G401 (cell line): ENCODE results near the gene LNPEP. TPM values are rescaled to one million over a fixed set of nuclear protein-coding genes. Genes with fewer than 3 reads are reported as not detected.
"Not testable (repeated sequence)": the region's sequence is repeated elsewhere in the genome, so short reads cannot be mapped to it uniquely, and the experiment has no call there.

Experiments
- DNase-seq: peaks from one replicate; pipeline ENCODE4 v3.0.0-alpha.2; 2015; ENCODE audit warnings: low spot score
- in situ Hi-C: cut with HindIII; loops from 2 replicates; pipeline ENCODE4 v1.10.0; 2016; ENCODE audit warnings: low sequenced_read_pairs, mixed read lengths
- total RNA-seq: library from RNA; depleted of rRNA; stranded (reverse); fragments of >200 nt; shearing (Covaris generic); gene quantifications from 2 replicates; pipeline ENCODE4 v1.2.3, GENCODE V29; 2014; rRNA removed

LNPEP gene
- total RNA-seq, 1 experiment from 2014 or later = 16.6 TPM

- in situ Hi-C loops = no loop called here
Measured at GRCh38 chr5:97077246-97077645, 141.4 kb downstream of the LNPEP start.

GRCh38 chr5:97078958-97079743 is 143.3 kb downstream of the LNPEP start:
- in situ Hi-C loops = no loop called here
- no peak for DNase-seq

More at GRCh38 chr5:97077246-97077645, 141.4 kb downstream of the LNPEP start:
- DNase-seq = no peak

- in situ Hi-C loops, DNase-seq: not testable (repeated sequence)
Measured at GRCh38 chr5:97084782-97085458, 149.0 kb downstream of the LNPEP start.

GRCh38 chr5:97085459-97086181 is 149.7 kb downstream of the LNPEP start:
- no peak for DNase-seq
- in situ Hi-C loops = no loop called here

Other genes starting within 250 kb of the LNPEP start
- 11.5 and 16.1 TPM in 2 replicates for gene ERAP1, start 128.1 kb upstream of the LNPEP start, total RNA-seq
- gene ERAP2, start 59.6 kb upstream of the LNPEP start, total RNA-seq = 0.18 and 0.68 TPM in 2 replicates
- 1.0 and 2.0 TPM in 2 replicates for gene LIX1, start 206.5 kb downstream of the LNPEP start, total RNA-seq
- 20.4 and 34.6 TPM in 2 replicates for gene RIOK2, start 247.2 kb downstream of the LNPEP start, total RNA-seq